WTC11 (cell line): ENCODE data around the gene CALCOCO2.

Source experiments
- ATF6 ChIP-seq: sonication (generic); formaldehyde crosslinking; IDR thresholded peaks from 2 replicates; pipeline ENCODE4 v1.8.1; 2023; ENCODE audit warnings: mild to moderate bottlenecking, missing genetic modification reagents
- ELF4 ChIP-seq: sonication (generic); formaldehyde crosslinking; IDR thresholded peaks from 2 replicates; pipeline ENCODE4 v1.8.1; 2022; ENCODE audit warnings: low read depth, mild to moderate bottlenecking, moderate library complexity, missing genetic modification reagents

- TF ChIP-seq ELF4 (CRISPR knock-in tag) (no peak), ATF6 (CRISPR knock-in tag) (no peak)
Observed at GRCh38 chr17:48871551-48872351, 40.9 kb downstream of the CALCOCO2 start.
